Osteoblast (primary cell): Measurements from ENCODE around the gene KISS1R. TPM values are rescaled to one million over a fixed set of nuclear protein-coding genes. Genes with fewer than 3 reads are reported as not detected.

Experiments used
- DNase-seq: peaks from one replicate; pipeline ENCODE4 v3.0.0; 2011; ENCODE audit warnings: low spot score, mixed read lengths; ENCODE audit not compliant: insufficient read length; ENCODE audit errors: missing footprints
- H2AFZ ChIP-seq: 2 replicates; pipeline ENCODE4 v1.6.0; 2011; ENCODE audit warnings: mild to moderate bottlenecking, low read length
- H3K27ac ChIP-seq: 2 replicates; pipeline ENCODE4 v1.5.1; 2011; ENCODE audit warnings: mild to moderate bottlenecking, low read depth, low read length, moderate library complexity
- H3K27me3 ChIP-seq: 2 replicates; pipeline ENCODE4 v1.6.0; 2012; ENCODE audit warnings: mild to moderate bottlenecking, control low read depth, inconsistent platforms, low read length, moderate library complexity; ENCODE audit not compliant: insufficient read depth
- H3K36me3 ChIP-seq: 2 replicates; pipeline ENCODE4 v1.5.1; 2011; ENCODE audit warnings: mild to moderate bottlenecking, low read length, control low read depth, moderate library complexity; ENCODE audit not compliant: insufficient read depth
- H3K4me1 ChIP-seq: 2 replicates; pipeline ENCODE4 v1.5.1; 2011; ENCODE audit warnings: mild to moderate bottlenecking, low read length, control low read depth, moderate library complexity; ENCODE audit not compliant: insufficient read depth
- H3K4me2 ChIP-seq: 2 replicates; pipeline ENCODE4 v1.6.0; 2011; ENCODE audit warnings: mild to moderate bottlenecking, low read length; ENCODE audit not compliant: insufficient read depth
- H3K4me3 ChIP-seq: fragments of 200-600 bp; sonication (generic); 3 replicates; pipeline ENCODE4 v1.5.1; 2012; ENCODE audit warnings: mild to moderate bottlenecking, low read length, inconsistent platforms; ENCODE audit not compliant: insufficient read depth
- H3K79me2 ChIP-seq: 2 replicates; pipeline ENCODE4 v1.6.0; 2012; ENCODE audit warnings: mild to moderate bottlenecking, low read length, control low read depth, inconsistent platforms; ENCODE audit not compliant: insufficient read depth
- H3K9me3 ChIP-seq: 2 replicates; pipeline ENCODE4 v1.5.1; 2011; ENCODE audit warnings: low read depth, low read length, control low read depth
- H4K20me1 ChIP-seq: 2 replicates; pipeline ENCODE4 v1.6.0; 2012; ENCODE audit warnings: mild to moderate bottlenecking, low read length, control low read depth; ENCODE audit not compliant: insufficient read depth
- CTCF ChIP-seq: IDR thresholded peaks from 2 replicates; pipeline ENCODE4 v1.5.1; 2011; ENCODE audit warnings: mild to moderate bottlenecking, low read depth, low read length, moderate library complexity; ENCODE audit errors: extremely low read depth
- total RNA-seq: library from RNA; depleted of rRNA; stranded (reverse); fragments of >200 nt; gene quantifications from 2 replicates; pipeline ENCODE4 v1.2.3, GENCODE V29; 2012

The KISS1R gene
- total RNA-seq, 1 donor: not detected

GRCh38 chr19:879711-880438 lies 37.3 kb upstream of the KISS1R start:
- no peak for TF ChIP-seq CTCF

GRCh38 chr19:881385-882071 lies 35.6 kb upstream of the KISS1R start:
- H3K4me2 ChIP-seq: no peak overlapping the region
- TF ChIP-seq CTCF: no peak
- H3K27me3 ChIP-seq: no peaks in the 10 kb centered on the region
- no peaks in the 10 kb centered on the region for H3K9me3 ChIP-seq
- H3K27ac ChIP-seq: no peak overlapping the region
- no peak for DNase-seq
- no peak overlapping the region for H3K4me3 ChIP-seq
- H3K4me1 ChIP-seq: no peaks in the 10 kb centered on the region
- H4K20me1 ChIP-seq: no peaks in the 10 kb centered on the region
- peaks cover 33% of the 10 kb centered on the region for H3K36me3 ChIP-seq
- H2AFZ ChIP-seq: no peak overlapping the region
- no peaks in the 10 kb centered on the region for H3K79me2 ChIP-seq

More at GRCh38 chr19:879711-880438, 37.3 kb upstream of the KISS1R start:
- DNase-seq: no peak
- Histone ChIP-seq H3K27ac (no peak overlapping the region), H4K20me1 (no peaks in the 10 kb centered on the region), H3K36me3 (peaks cover 24% of the 10 kb centered on the region), H3K4me2 (no peak overlapping the region), H3K4me3 (no peak overlapping the region), H3K79me2 (no peaks in the 10 kb centered on the region), H3K9me3 (no peaks in the 10 kb centered on the region), H3K27me3 (no peaks in the 10 kb centered on the region), H3K4me1 (no peaks in the 10 kb centered on the region), H2AFZ (no peak overlapping the region)

- Histone ChIP-seq H3K27ac (no peak overlapping the region), H3K4me3 (no peak overlapping the region), H2AFZ (no peak overlapping the region), H3K9me3 (no peaks in the 10 kb centered on the region), H4K20me1 (no peaks in the 10 kb centered on the region), H3K36me3 (peaks cover 36% of the 10 kb centered on the region), H3K79me2 (no peaks in the 10 kb centered on the region), H3K27me3 (no peaks in the 10 kb centered on the region), H3K4me1 (no peaks in the 10 kb centered on the region), H3K4me2 (no peak overlapping the region)
- TF ChIP-seq CTCF: no peak
- no peak for DNase-seq
These were observed 34.1 kb upstream of the KISS1R start for GRCh38 chr19:882871-883497.

GRCh38 chr19:883661-884211 lies 33.4 kb upstream of the KISS1R start:
- H3K79me2 ChIP-seq: no peaks in the 10 kb centered on the region

More at GRCh38 chr19:883661-884211, 33.4 kb upstream of the KISS1R start:
- Histone ChIP-seq H2AFZ (no peak overlapping the region), H3K27me3 (no peaks in the 10 kb centered on the region), H3K4me2 (no peak overlapping the region), H3K27ac (no peak overlapping the region), H3K36me3 (peaks cover 40% of the 10 kb centered on the region), H3K4me3 (no peak overlapping the region), H4K20me1 (no peaks in the 10 kb centered on the region), H3K4me1 (no peaks in the 10 kb centered on the region), H3K9me3 (no peaks in the 10 kb centered on the region)
- no peak for DNase-seq
- TF ChIP-seq CTCF: no peak
